Naive B cell (primary cell): ENCODE data around the gene CLDND2. TPM values are rescaled to one million over a fixed set of nuclear protein-coding genes. Genes with fewer than 3 reads are reported as not detected.
"Not testable (repeated sequence)": the region's sequence is repeated elsewhere in the genome, so short reads cannot be mapped to it uniquely, and the experiment has no call there.

Experiments used
- ATAC-seq, 2 donors: fragments of 150-1000 bp; cut with Tn5 transposase; 2 replicates each; pipeline ENCODE4 v1.10.0; 2021; ENCODE audit warnings: low read depth in 2 of 2, mild to moderate bottlenecking in 2 of 2, moderate library complexity in 2 of 2
- DNase-seq: peaks from one replicate; pipeline ENCODE4 v3.0.0; 2022
- H3K27ac Mint-ChIP-seq, 6 donors: one replicate each; pipeline ENCODE4 v1.8.0; 2020 to 2022; ENCODE audit warnings: mild to moderate bottlenecking in 6 of 6, mixed read lengths in 6 of 6, moderate library complexity in 5 of 6, inconsistent platforms in 2 of 6
- H3K27me3 Mint-ChIP-seq, 3 donors: one replicate each; pipeline ENCODE4 v1.8.0; 2021 to 2022; ENCODE audit warnings: mixed read lengths in 3 of 3, mild to moderate bottlenecking in 1 of 3
- H3K36me3 Mint-ChIP-seq, 2 donors: one replicate each; pipeline ENCODE4 v1.8.0; 2020 to 2022; ENCODE audit warnings: mixed read lengths in 2 of 2, inconsistent platforms in 1 of 2, mild to moderate bottlenecking in 1 of 2
- H3K4me1 Mint-ChIP-seq, 3 donors: one replicate each; pipeline ENCODE4 v1.8.0; 2020 to 2022; ENCODE audit warnings: mixed read lengths in 3 of 3, inconsistent platforms in 1 of 3, mild to moderate bottlenecking in 1 of 3, moderate library complexity in 1 of 3
- H3K4me3 Mint-ChIP-seq, 8 donors: one replicate each; pipeline ENCODE4 v1.8.0; 2020 to 2022; ENCODE audit warnings: mild to moderate bottlenecking in 8 of 8, mixed read lengths in 8 of 8, moderate library complexity in 8 of 8, inconsistent platforms in 2 of 8
- H3K9me3 Mint-ChIP-seq, 7 donors: one replicate each; pipeline ENCODE4 v1.8.0; 2020 to 2022; ENCODE audit warnings: mixed read lengths in 7 of 7, mild to moderate bottlenecking in 5 of 7, inconsistent platforms in 2 of 7, moderate library complexity in 1 of 7
- polyA plus RNA-seq, 6 donors: library from polyadenylated mRNA; unstranded; fragments of 300-500 nt; fragmentation: Illumina TruSeq; gene quantifications; one replicate each; pipeline ENCODE4 v1.2.3, GENCODE V29; 2021; ENCODE audit warnings: low read depth in 6 of 6

The CLDND2 gene
- polyA plus RNA-seq, result 1 to 10 TPM in 1 of 6 donors, under 1 TPM in 1, not detected in 4; 0.46 to 1.2 TPM

GRCh38 chr19:51368366-51369282, at the start of gene CLDND2:
TSS of gene CLDND2 (minus strand) at chr19:51369003. CDS start at chr19:51368577, 426 bp downstream.
- H3K4me3 Mint-ChIP-seq, result peak within 1 kb of the TSS; percentile 91 to 99 (median 97)
- DNase-seq, result no peak
- H3K27me3 Mint-ChIP-seq, result no peaks in the 10 kb centered on the region
- H3K4me1 Mint-ChIP-seq, result peaks cover 33 to 50% (median 43%) of the 10 kb centered on the region in 3 donors
- no peak for ATAC-seq
- H3K9me3 Mint-ChIP-seq, result no peaks in the 10 kb centered on the region
- H3K27ac Mint-ChIP-seq, result peak within 1 kb of the TSS in 5 of 6 donors; percentile 96 to 99 (median 98)
- H3K36me3 Mint-ChIP-seq, result no peaks in the 10 kb centered on the region

GRCh38 chr19:51417810-51418157, 49.0 kb upstream of the CLDND2 start:
- H3K9me3 Mint-ChIP-seq, result no peaks in the 10 kb centered on the region
- ATAC-seq, result peak; percentile 70 to 76
- H3K4me3 Mint-ChIP-seq, result peak overlapping the region; percentile 86 to 98 (median 96)
- DNase-seq, result no peak
- H3K27ac Mint-ChIP-seq, result peak overlapping the region; percentile 93 to 99 (median 98)
- H3K4me1 Mint-ChIP-seq, result peaks cover 33 to 62% (median 53%) of the 10 kb centered on the region in 3 donors
- H3K27me3 Mint-ChIP-seq, result peaks cover 0 to 10% (median 0%) of the 10 kb centered on the region in 3 donors
- H3K36me3 Mint-ChIP-seq, result peaks cover 12 to 17% of the 10 kb centered on the region in 2 donors

- ATAC-seq (peak; percentile 94 to 95), DNase-seq (peak; percentile 84)
- Mint-ChIP-seq H3K27me3 (peaks cover 0 to 10% (median 0%) of the 10 kb centered on the region in 3 donors), H3K36me3 (peaks cover 15 to 17% of the 10 kb centered on the region in 2 donors), H3K4me1 (peaks cover 33 to 62% (median 51%) of the 10 kb centered on the region in 3 donors), H3K4me3 (peak within 1 kb of the TSS; percentile 86 to 98 (median 96)), H3K9me3 (no peaks in the 10 kb centered on the region), H3K27ac (peak within 1 kb of the TSS; percentile 93 to 99 (median 98))
Measured at GRCh38 chr19:51417107-51417809, 48.5 kb upstream of the CLDND2 start, which contains the start of gene SIGLEC10. TSS of gene SIGLEC10 (minus strand) at chr19:51417642. CDS start at chr19:51417581, 61 bp downstream.

- DNase-seq, ATAC-seq, H3K9me3 Mint-ChIP-seq, H3K27me3 Mint-ChIP-seq: not testable (repeated sequence)
- peaks cover 18% of the 10 kb centered on the region in 2 donors for H3K36me3 Mint-ChIP-seq
- H3K4me3 Mint-ChIP-seq, result peak overlapping the region in 7 of 8 donors; percentile 86 to 98 (median 97)
- peak overlapping the region; percentile 93 to 99 (median 98) for H3K27ac Mint-ChIP-seq
- H3K4me1 Mint-ChIP-seq, result peaks cover 33 to 57% (median 44%) of the 10 kb centered on the region in 3 donors
Measured at GRCh38 chr19:51416422-51416821, 47.6 kb upstream of the CLDND2 start.

GRCh38 chr19:51415187-51415586, 46.4 kb upstream of the CLDND2 start:
- no peak for DNase-seq
- Mint-ChIP-seq H3K27me3 (no peaks in the 10 kb centered on the region), H3K4me3 (peak overlapping the region in 4 of 8 donors; percentile 32 to 88 (median 74)), H3K4me1 (peaks cover 33 to 52% (median 39%) of the 10 kb centered on the region in 3 donors), H3K9me3 (no peaks in the 10 kb centered on the region), H3K36me3 (peaks cover 18 to 27% of the 10 kb centered on the region in 2 donors), H3K27ac (peak overlapping the region in 1 of 6 donors; percentile 60)
- no peak for ATAC-seq

- H3K36me3 Mint-ChIP-seq, result peaks cover 18 to 27% of the 10 kb centered on the region in 2 donors
- DNase-seq (no peak), ATAC-seq (no peak)
- H3K27me3 Mint-ChIP-seq, result no peaks in the 10 kb centered on the region
- peaks cover 21 to 45% (median 28%) of the 10 kb centered on the region in 3 donors for H3K4me1 Mint-ChIP-seq
- H3K4me3 Mint-ChIP-seq, result no peak overlapping the region
- no peaks in the 10 kb centered on the region for H3K9me3 Mint-ChIP-seq
- H3K27ac Mint-ChIP-seq, result peak overlapping the region in 1 of 6 donors; percentile 43
Measured at GRCh38 chr19:51410950-51411748, 42.3 kb upstream of the CLDND2 start.

- Mint-ChIP-seq H3K9me3 (peaks cover 0 to 8% (median 4%) of the 10 kb centered on the region in 7 donors), H3K36me3 (peaks cover 5 to 9% of the 10 kb centered on the region in 2 donors), H3K4me3 (peak overlapping the region in 1 of 8 donors; percentile 1), H3K27ac (peak overlapping the region in 2 of 6 donors; percentile 56 to 61), H3K4me1 (peaks cover 11 to 28% (median 17%) of the 10 kb centered on the region in 3 donors), H3K27me3 (no peaks in the 10 kb centered on the region)
- ATAC-seq (peak; percentile 73 to 83), DNase-seq (no peak)
Measured at GRCh38 chr19:51407511-51408131, 38.8 kb upstream of the CLDND2 start.

- peaks cover 9 to 10% of the 10 kb centered on the region in 2 donors for H3K36me3 Mint-ChIP-seq
- DNase-seq (no peak), ATAC-seq (no peak)
- peaks cover 8 to 18% (median 10%) of the 10 kb centered on the region in 7 donors for H3K9me3 Mint-ChIP-seq
- H3K4me3 Mint-ChIP-seq, result no peak overlapping the region
- peaks cover 0 to 6% (median 4%) of the 10 kb centered on the region in 3 donors for H3K4me1 Mint-ChIP-seq
- H3K27me3 Mint-ChIP-seq, result no peaks in the 10 kb centered on the region
- no peak overlapping the region for H3K27ac Mint-ChIP-seq
Measured at GRCh38 chr19:51402117-51402516, 33.3 kb upstream of the CLDND2 start.

- DNase-seq, H3K4me1 Mint-ChIP-seq, H3K27me3 Mint-ChIP-seq, ATAC-seq, H3K27ac Mint-ChIP-seq: not testable (repeated sequence)
- peaks cover 9 to 10% of the 10 kb centered on the region in 2 donors for H3K36me3 Mint-ChIP-seq
- peaks cover 8 to 18% (median 10%) of the 10 kb centered on the region in 7 donors for H3K9me3 Mint-ChIP-seq
- peak overlapping the region in 1 of 8 donors; percentile 22 for H3K4me3 Mint-ChIP-seq
Measured at GRCh38 chr19:51399936-51400335, 31.1 kb upstream of the CLDND2 start.

- ATAC-seq, result no peak
- DNase-seq, result no peak
- Mint-ChIP-seq H3K27ac (no peak overlapping the region), H3K9me3 (peaks cover 8 to 18% (median 10%) of the 10 kb centered on the region in 7 donors), H3K4me3 (no peak overlapping the region), H3K4me1 (peaks cover 6 to 14% (median 11%) of the 10 kb centered on the region in 3 donors), H3K36me3 (peaks cover 9 to 10% of the 10 kb centered on the region in 2 donors), H3K27me3 (no peaks in the 10 kb centered on the region)
Measured at GRCh38 chr19:51399231-51399630, 30.4 kb upstream of the CLDND2 start.

GRCh38 chr19:51398096-51398704, 29.4 kb upstream of the CLDND2 start:
- ATAC-seq (no peak), DNase-seq (peak; percentile 25)
- Mint-ChIP-seq H3K27me3 (no peaks in the 10 kb centered on the region), H3K27ac (no peak overlapping the region), H3K4me1 (peaks cover 9 to 19% (median 18%) of the 10 kb centered on the region in 3 donors), H3K9me3 (peaks cover 7 to 16% (median 10%) of the 10 kb centered on the region in 7 donors), H3K36me3 (peaks cover 9 to 10% of the 10 kb centered on the region in 2 donors), H3K4me3 (no peak overlapping the region)

GRCh38 chr19:51397453-51397852, 28.6 kb upstream of the CLDND2 start:
- H3K27me3 Mint-ChIP-seq, ATAC-seq, H3K4me3 Mint-ChIP-seq, DNase-seq: not testable (repeated sequence)
- Mint-ChIP-seq H3K27ac (peak overlapping the region in 1 of 6 donors; percentile 24), H3K4me1 (peaks cover 9 to 19% (median 18%) of the 10 kb centered on the region in 3 donors), H3K9me3 (peaks cover 5 to 10% (median 7%) of the 10 kb centered on the region in 7 donors), H3K36me3 (peaks cover 9 to 10% of the 10 kb centered on the region in 2 donors)
